ENCODE results near the gene COPE.

The COPE gene

DNA sequence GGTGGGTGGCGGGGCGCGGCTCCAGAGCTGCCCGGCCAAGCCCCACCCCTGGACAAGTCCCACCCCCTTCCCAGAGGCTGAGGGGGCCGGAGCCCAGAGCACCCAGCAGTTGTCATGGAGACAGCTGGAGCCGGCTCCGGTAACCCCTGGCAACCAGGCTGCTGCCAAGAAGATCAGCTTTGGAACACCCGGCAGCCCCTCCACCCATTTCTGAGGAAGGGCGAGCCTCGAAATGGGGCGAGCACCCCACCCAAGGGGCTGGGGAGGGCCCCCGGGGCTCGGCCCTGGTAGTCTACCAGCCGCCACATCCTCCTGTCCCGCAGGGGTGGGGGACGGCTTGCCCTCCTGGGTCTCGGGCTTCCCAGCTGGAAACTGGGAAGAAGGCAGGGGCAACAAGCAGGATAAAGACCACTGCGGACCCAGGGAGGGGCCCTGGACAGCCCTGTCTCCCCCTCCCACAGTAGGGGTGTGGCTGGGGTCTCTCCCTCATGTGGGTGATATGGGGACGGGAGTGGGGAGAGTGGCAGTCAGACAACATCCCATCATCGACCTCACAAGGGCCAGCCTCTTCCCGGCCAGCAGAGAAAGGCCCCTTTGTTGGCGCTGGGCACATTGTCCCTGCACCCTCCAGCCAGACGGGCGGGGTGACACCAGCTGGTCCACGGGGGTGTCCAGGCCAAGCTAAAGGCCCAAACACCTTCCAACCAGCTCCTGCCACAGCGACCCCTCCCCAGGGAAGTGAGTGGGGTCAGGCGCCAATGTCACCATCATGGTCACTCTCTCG is 24.7 kb downstream of the COPE start:
- Histone ChIP-seq H3K27ac (ENCODE audit: insufficient read depth, low read depth, low read length, poor library complexity, severe bottlenecking) (no peak overlapping the region), H3K4me3 (ENCODE audit: insufficient read depth, low read depth, low read length) (peak overlapping the region; percentile 75), H3K9me3 (ENCODE audit: control insufficient read depth, low read length) (no peaks in the 10 kb centered on the region), H3K27me3 (ENCODE audit: control insufficient read depth, insufficient read depth, low read length, poor library complexity, severe bottlenecking) (peaks cover 7% of the 10 kb centered on the region), H3K4me1 (ENCODE audit: control insufficient read depth, insufficient read depth, low read length) (peaks cover 16% of the 10 kb centered on the region), H3K36me3 (ENCODE audit: control insufficient read depth, insufficient read depth, low read length) (no peaks in the 10 kb centered on the region)
- WGBS, 2 experiments, result 43 to 50% methylated on average over 27 to 28 of the region's 28 CpGs

DNA sequence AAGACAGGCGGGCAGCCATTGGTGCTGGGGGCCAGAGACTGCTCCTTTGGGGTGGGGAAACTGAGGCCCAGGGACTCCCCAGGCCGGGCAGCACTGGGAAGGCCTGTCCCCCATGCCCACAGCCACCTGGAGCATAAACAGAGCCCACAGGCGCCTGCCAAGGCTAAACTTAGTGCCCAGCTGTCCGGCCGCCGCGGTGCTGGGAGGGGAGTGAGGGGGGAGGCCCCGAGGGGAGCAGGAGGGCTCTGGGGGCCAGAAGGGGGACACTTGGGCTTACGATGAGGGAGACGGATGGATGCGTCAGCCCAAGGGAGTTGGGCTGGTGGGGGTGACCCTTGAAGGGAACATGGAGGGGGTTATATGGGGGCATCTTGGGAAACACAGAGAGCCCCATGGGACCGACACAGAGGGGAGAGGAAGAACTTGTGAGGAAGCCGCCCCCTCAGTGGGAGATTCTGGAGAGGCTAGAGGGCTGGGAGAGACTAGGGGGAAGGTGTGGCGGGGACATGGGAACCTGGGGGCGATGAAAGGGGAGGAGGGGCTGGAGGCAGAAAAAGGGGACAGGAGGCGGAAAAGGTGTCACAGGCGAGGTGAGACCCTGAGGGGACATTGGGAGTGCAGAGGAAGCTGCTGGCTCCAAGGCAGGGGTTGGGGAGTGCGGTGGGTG is 25.5 kb downstream of the COPE start:
- Histone ChIP-seq H3K4me1 (ENCODE audit: control insufficient read depth, insufficient read depth, low read length) (peaks cover 8% of the 10 kb centered on the region), H3K27me3 (ENCODE audit: control insufficient read depth, insufficient read depth, low read length, poor library complexity, severe bottlenecking) (peaks cover 7% of the 10 kb centered on the region), H3K27ac (ENCODE audit: insufficient read depth, low read depth, low read length, poor library complexity, severe bottlenecking) (no peak overlapping the region), H3K9me3 (ENCODE audit: control insufficient read depth, low read length) (no peaks in the 10 kb centered on the region), H3K4me3 (ENCODE audit: insufficient read depth, low read depth, low read length) (no peak overlapping the region), H3K36me3 (ENCODE audit: control insufficient read depth, insufficient read depth, low read length) (no peaks in the 10 kb centered on the region)
- 86 to 88% methylated on average over 18 of the region's 18 CpGs for WGBS, 2 experiments

DNA sequence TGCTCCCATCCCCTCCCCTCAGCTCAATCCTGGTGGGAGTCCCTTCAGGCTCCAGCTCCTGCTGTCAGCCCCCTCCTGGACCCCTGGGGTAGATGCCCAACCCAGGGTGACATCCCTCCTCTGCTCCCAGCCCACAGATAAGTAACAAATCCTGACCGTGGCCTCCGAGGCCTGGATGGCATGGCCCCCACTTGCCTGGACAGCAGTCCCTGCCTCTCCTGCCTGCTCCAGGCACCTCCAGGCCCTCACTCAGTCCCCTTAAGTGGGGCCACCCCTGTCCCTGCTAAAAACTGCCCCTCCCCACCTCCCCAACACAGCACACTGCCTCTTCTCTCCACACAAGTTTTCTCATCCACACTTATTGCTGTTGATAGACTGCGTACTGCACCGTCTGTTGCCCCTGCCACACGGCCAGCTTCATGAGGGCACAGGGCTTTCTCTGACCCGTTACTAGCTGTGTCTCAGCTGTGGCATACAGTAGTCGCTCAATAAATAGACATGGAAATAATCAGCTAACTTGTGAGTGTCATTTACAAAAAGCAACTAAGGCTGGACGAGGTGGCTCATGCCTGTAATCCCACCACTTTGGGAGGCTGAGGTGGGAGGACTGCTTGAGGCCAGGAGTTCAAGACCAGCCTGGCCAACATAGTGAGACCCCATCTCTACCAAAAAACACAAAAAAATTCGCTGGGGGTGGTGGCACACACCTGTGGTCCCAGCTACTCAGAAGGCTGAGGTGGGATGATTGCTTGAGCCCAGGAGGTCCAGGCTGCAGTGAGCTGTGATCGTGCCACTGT is 29.0 kb downstream of the COPE start:
- no peaks in the 10 kb centered on the region for H3K27me3 ChIP-seq (ENCODE audit: control insufficient read depth, insufficient read depth, low read length, poor library complexity, severe bottlenecking)
- WGBS, 2 experiments, result 87 to 93% methylated on average over 10 of the region's 10 CpGs
- no peaks in the 10 kb centered on the region for H3K9me3 ChIP-seq (ENCODE audit: control insufficient read depth, low read length)
- no peak overlapping the region for H3K4me3 ChIP-seq (ENCODE audit: insufficient read depth, low read depth, low read length)
- H3K27ac ChIP-seq (ENCODE audit: insufficient read depth, low read depth, low read length, poor library complexity, severe bottlenecking), result no peak overlapping the region
- H3K36me3 ChIP-seq (ENCODE audit: control insufficient read depth, insufficient read depth, low read length), result no peaks in the 10 kb centered on the region
- no peaks in the 10 kb centered on the region for H3K4me1 ChIP-seq (ENCODE audit: control insufficient read depth, insufficient read depth, low read length)

DNA sequence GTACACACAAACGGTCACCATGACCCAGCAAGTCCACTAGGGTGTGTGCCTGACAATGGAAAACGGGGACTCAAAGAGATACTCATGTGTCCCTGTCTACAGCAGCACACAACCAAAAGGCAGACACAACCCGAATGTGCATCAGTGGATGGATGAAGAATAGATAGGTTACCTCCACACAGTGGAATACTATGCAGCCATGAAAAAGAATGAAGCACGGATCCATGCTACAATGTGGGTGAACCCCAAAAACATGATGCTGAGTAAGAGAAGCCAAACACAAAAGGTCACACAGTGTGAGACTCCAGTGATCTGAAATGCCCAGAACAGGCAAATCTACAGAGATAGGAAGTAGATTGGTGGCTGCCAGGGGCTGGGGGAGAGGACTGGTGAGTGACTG is 32.2 kb downstream of the COPE start:
- no peak overlapping the region for H3K4me3 ChIP-seq (ENCODE audit: insufficient read depth, low read depth, low read length)
- no peaks in the 10 kb centered on the region for H3K9me3 ChIP-seq (ENCODE audit: control insufficient read depth, low read length)
- no peak overlapping the region for H3K27ac ChIP-seq (ENCODE audit: insufficient read depth, low read depth, low read length, poor library complexity, severe bottlenecking)
- H3K4me1 ChIP-seq (ENCODE audit: control insufficient read depth, insufficient read depth, low read length), result no peaks in the 10 kb centered on the region
- H3K36me3 ChIP-seq (ENCODE audit: control insufficient read depth, insufficient read depth, low read length), result peaks cover 8% of the 10 kb centered on the region
- H3K27me3 ChIP-seq (ENCODE audit: control insufficient read depth, insufficient read depth, low read length, poor library complexity, severe bottlenecking), result no peaks in the 10 kb centered on the region
- 96 to 97% methylated on average over 4 of the region's 4 CpGs for WGBS, 2 experiments

DNA sequence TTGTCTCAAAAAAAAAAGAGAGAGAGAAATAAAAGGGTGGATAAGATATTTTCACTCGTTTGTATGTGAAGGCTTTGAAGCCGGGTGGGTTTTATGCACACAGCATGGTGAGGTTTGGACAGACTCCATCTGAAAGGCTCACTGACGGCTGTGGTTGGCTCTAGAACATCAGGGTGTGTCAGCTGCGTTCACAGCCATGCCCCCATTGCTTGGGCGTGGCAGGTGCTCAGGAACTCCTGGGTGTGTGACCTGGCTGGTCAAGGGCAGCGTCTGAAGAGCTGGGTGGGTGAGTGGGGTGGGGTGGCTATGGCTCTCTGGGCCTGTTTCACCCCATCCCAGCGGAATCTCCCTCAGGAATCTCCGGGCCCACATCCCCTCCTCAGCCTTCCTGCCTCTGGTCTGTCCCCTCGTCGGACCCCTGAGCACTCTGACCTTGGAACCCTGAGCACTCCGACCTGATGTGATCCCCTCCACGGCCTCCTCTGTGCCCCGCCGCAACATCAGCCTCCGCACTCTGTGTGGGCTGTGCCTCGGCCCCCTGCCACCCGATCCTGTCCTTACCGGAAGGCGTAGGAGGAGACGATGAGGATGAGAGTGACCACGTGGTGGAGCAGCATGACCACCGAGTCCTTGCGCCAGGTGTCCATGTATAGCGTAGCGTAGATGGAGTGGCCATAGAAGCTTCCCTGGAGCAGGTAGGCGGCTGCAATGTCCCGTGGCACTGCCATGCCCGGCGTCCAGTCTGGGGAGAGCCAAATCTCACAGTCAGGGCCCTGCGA is 35.5 kb downstream of the COPE start:
- Histone ChIP-seq H3K4me1 (ENCODE audit: control insufficient read depth, insufficient read depth, low read length) (no peaks in the 10 kb centered on the region), H3K36me3 (ENCODE audit: control insufficient read depth, insufficient read depth, low read length) (peaks cover 21% of the 10 kb centered on the region), H3K27ac (ENCODE audit: insufficient read depth, low read depth, low read length, poor library complexity, severe bottlenecking) (no peak overlapping the region), H3K27me3 (ENCODE audit: control insufficient read depth, insufficient read depth, low read length, poor library complexity, severe bottlenecking) (no peaks in the 10 kb centered on the region), H3K9me3 (ENCODE audit: control insufficient read depth, low read length) (no peaks in the 10 kb centered on the region), H3K4me3 (ENCODE audit: insufficient read depth, low read depth, low read length) (no peak overlapping the region)
- WGBS, 2 experiments, result 94% methylated on average over 30 of the region's 30 CpGs

DNA sequence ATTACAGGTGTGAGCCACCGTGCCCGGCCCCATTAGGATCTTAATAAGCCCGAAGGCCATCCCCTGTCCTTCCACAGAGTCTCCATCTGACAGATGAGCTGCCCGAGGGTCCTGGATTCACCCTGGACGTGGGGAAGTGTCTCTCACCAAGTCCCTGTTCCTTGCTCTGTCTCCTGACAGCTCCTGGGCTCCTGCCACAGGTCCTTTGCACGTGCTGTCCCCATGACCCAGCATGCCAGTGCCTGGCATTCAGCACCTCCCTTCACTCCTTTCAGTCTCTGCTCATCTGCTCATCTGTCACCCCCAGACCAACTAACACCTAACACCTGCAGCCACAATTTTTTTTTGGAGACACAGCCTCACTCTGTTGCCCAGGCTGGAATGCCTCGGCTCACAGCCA is 37.7 kb downstream of the COPE start:
- no peaks in the 10 kb centered on the region for H3K4me1 ChIP-seq (ENCODE audit: control insufficient read depth, insufficient read depth, low read length)
- H3K9me3 ChIP-seq (ENCODE audit: control insufficient read depth, low read length), result no peaks in the 10 kb centered on the region
- 95 to 96% methylated on average over 7 of the region's 7 CpGs for WGBS, 2 experiments
- no peak overlapping the region for H3K4me3 ChIP-seq (ENCODE audit: insufficient read depth, low read depth, low read length)
- peaks cover 40% of the 10 kb centered on the region for H3K36me3 ChIP-seq (ENCODE audit: control insufficient read depth, insufficient read depth, low read length)
- H3K27ac ChIP-seq (ENCODE audit: insufficient read depth, low read depth, low read length, poor library complexity, severe bottlenecking), result no peak overlapping the region
- H3K27me3 ChIP-seq (ENCODE audit: control insufficient read depth, insufficient read depth, low read length, poor library complexity, severe bottlenecking), result no peaks in the 10 kb centered on the region

DNA sequence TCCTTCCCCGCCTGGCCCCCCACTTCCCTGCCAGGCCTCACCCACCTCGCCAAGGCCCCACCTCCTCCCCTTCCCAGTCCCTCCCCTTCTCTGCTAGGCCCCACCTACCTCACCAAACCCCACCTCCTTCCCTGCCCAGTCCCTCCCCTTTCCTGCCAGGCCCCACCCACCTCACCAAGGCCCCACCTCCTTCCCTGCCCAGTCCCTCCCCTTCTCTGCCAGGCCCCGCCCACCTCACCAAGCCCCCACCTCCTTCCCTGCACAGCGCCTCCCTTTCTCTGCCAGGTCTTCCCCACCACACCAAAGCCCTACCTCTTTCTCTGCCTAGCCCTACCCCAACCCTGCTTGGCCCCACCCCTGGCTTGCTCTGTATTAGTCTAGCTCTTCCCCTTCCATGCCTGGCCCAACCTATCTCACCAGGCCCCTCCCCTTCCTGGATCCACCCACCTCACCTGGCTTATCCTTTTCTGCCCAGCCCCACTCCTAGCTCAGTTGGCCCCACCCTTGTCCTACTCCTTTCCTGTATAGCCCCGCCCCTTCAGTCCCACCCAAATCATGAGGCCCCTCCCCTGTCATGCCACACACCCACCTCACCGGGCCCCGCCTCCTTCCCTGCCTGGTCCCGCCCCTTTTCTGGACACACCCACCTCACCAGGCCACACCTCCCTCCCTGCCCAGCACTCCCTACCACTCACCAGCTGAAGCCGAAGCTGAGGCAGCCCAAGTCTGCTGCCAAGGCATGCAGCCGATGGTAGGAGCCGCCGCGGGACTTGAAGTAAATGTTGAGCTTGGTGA is 39.4 kb downstream of the COPE start:
- no peaks in the 10 kb centered on the region for H3K9me3 ChIP-seq (ENCODE audit: control insufficient read depth, low read length)
- H3K27me3 ChIP-seq (ENCODE audit: control insufficient read depth, insufficient read depth, low read length, poor library complexity, severe bottlenecking), result no peaks in the 10 kb centered on the region
- no peak overlapping the region for H3K27ac ChIP-seq (ENCODE audit: insufficient read depth, low read depth, low read length, poor library complexity, severe bottlenecking)
- no peaks in the 10 kb centered on the region for H3K4me1 ChIP-seq (ENCODE audit: control insufficient read depth, insufficient read depth, low read length)
- 75 to 77% methylated on average over 13 of the region's 13 CpGs for WGBS, 2 experiments
- H3K36me3 ChIP-seq (ENCODE audit: control insufficient read depth, insufficient read depth, low read length), result peaks cover 45% of the 10 kb centered on the region
- no peak overlapping the region for H3K4me3 ChIP-seq (ENCODE audit: insufficient read depth, low read depth, low read length)

DNA sequence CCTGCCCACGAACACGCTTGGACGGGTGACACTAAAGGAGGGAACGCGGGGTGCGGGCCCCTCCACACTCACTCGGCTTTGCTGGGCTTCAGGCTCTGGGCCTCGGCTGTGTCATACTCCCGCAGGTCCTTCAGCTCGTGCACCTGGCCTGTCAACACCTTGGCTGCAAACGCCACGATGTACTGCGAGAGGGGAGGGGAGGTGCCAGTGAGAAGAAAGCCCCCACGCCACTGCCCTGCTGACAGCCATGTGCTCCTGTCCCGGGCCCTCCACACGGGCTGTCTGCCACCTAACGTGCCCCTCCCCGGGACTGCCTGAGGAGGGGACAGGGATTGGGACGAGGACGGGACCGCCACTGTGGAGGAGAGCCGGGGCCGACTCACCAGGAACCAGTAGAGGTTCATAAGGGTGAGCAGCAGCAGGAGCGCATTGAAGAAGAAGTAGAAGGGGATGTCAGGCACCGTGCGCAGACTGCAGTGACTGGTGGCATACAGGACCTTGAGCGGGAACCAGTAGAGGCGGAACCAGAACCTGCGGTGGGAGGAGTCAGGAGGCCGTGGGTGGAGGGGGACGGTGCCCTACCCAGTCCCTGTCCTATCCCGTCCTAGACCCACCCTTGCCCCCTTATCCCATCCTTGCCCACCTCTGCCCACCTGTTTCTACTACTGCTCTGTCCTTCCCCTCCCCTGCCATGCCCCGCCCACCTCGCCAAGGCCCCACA is 40.2 kb downstream of the COPE start:
- H3K4me1 ChIP-seq (ENCODE audit: control insufficient read depth, insufficient read depth, low read length), result no peaks in the 10 kb centered on the region
- 91 to 92% methylated on average over 34 of the region's 34 CpGs for WGBS, 2 experiments
- no peaks in the 10 kb centered on the region for H3K27me3 ChIP-seq (ENCODE audit: control insufficient read depth, insufficient read depth, low read length, poor library complexity, severe bottlenecking)
- H3K9me3 ChIP-seq (ENCODE audit: control insufficient read depth, low read length), result no peaks in the 10 kb centered on the region
- H3K36me3 ChIP-seq (ENCODE audit: control insufficient read depth, insufficient read depth, low read length), result peaks cover 45% of the 10 kb centered on the region
- no peak overlapping the region for H3K4me3 ChIP-seq (ENCODE audit: insufficient read depth, low read depth, low read length)
- H3K27ac ChIP-seq (ENCODE audit: insufficient read depth, low read depth, low read length, poor library complexity, severe bottlenecking), result no peak overlapping the region
